ENCODE data around the gene PI4KA.

PI4KA gene

GRCh38 chr22:20814221-20814808 lies 44.3 kb downstream of the PI4KA start:
- no peak for DNase-seq

GRCh38 chr22:20813056-20813455 lies 45.6 kb downstream of the PI4KA start:
- no peak for DNase-seq

GRCh38 chr22:20811971-20812660 lies 46.5 kb downstream of the PI4KA start:
- no peak for DNase-seq

- no peak for DNase-seq
These were observed 47.4 kb downstream of the PI4KA start for GRCh38 chr22:20811171-20811570.

- DNase-seq = no peak
These were observed 48.0 kb downstream of the PI4KA start for GRCh38 chr22:20810645-20811044.

- no peak for DNase-seq
These were observed 48.9 kb downstream of the PI4KA start for GRCh38 chr22:20809538-20810185.

GRCh38 chr22:20808844-20809243 lies 49.8 kb downstream of the PI4KA start:
- DNase-seq = no peak

- no peak for DNase-seq
These were observed 51.3 kb downstream of the PI4KA start for GRCh38 chr22:20807315-20807752.

- DNase-seq = no peak
These were observed 52.6 kb downstream of the PI4KA start for GRCh38 chr22:20805972-20806471.

GRCh38 chr22:20804650-20805049 lies 54.0 kb downstream of the PI4KA start:
- no peak for DNase-seq

GRCh38 chr22:20803696-20804324 lies 54.8 kb downstream of the PI4KA start:
- no peak for DNase-seq

- no peak for DNase-seq
These were observed 55.6 kb downstream of the PI4KA start for GRCh38 chr22:20802922-20803553.

- DNase-seq = no peak
These were observed 56.2 kb downstream of the PI4KA start for GRCh38 chr22:20802452-20802851.

- no peak for DNase-seq
These were observed 59.2 kb downstream of the PI4KA start for GRCh38 chr22:20799449-20799848.

- no peak for DNase-seq
These were observed 59.6 kb downstream of the PI4KA start for GRCh38 chr22:20798974-20799373.

GRCh38 chr22:20798218-20798617 lies 60.4 kb downstream of the PI4KA start:
- DNase-seq = no peak

GRCh38 chr22:20796731-20797130 lies 61.9 kb downstream of the PI4KA start:
- DNase-seq = no peak

- DNase-seq = no peak
These were observed 63.8 kb downstream of the PI4KA start for GRCh38 chr22:20794650-20795413.

GRCh38 chr22:20793748-20794649 lies 64.6 kb downstream of the PI4KA start:
- DNase-seq = no peak

- no peak for DNase-seq
These were observed 65.5 kb downstream of the PI4KA start for GRCh38 chr22:20792966-20793728.

All from NCI-H2081 treated with DMSO at 0.1 percent for 48 hours (cell line).